H1 (cell line): ENCODE measurements around the gene GPC3. TPM values are rescaled to one million over a fixed set of nuclear protein-coding genes. Genes with fewer than 3 reads are reported as not detected.

ENCODE experiments used
- CTBP2 ChIP-seq: IDR thresholded peaks from 2 replicates; pipeline ENCODE4 v1.7.0; 2011; ENCODE audit warnings: borderline replicate concordance, mild to moderate bottlenecking, moderate library complexity, mixed read lengths, low read length; ENCODE audit not compliant: insufficient read depth, insufficient read length
- NANOG ChIP-seq: IDR thresholded peaks from 2 replicates; pipeline ENCODE4 v1.6.1; 2011; ENCODE audit warnings: low read length, low read depth, mild to moderate bottlenecking, inconsistent platforms; ENCODE audit not compliant: insufficient read depth, poor library complexity, severe bottlenecking
- SIX5 ChIP-seq: IDR thresholded peaks from 2 replicates; pipeline ENCODE4 v1.6.1; 2011; ENCODE audit warnings: mild to moderate bottlenecking, low read depth, low read length
- SRF ChIP-seq: IDR thresholded peaks from 2 replicates; pipeline ENCODE4 v1.6.1; 2011; ENCODE audit warnings: mild to moderate bottlenecking, low read depth, low read length, moderate library complexity
- polyA plus RNA-seq, 7 experiments: library from polyadenylated mRNA; depleted of rRNA in 3 of 7; stranded (reverse) in 5 of 7; unstranded in 2 of 7; fragments of >200 nt in 5 of 7; fragments of 200-250 nt in 2 of 7; gene quantifications; 1 replicate in 5 of 7; 2 replicates in 1 of 7; 4 replicates in 1 of 7; pipeline versions ENCODE4 v1.2.1 to v1.2.3, GENCODE V29; 2011 to 2013; ENCODE audit warnings: missing spikeins in 2 of 7, mixed read lengths in 2 of 7
- total RNA-seq: library from RNA; stranded (reverse); fragmentation: NEBNext Ultra II Directional; extraction: Animal tissue kit (Norgen Biotek cat#: 25700); gene quantifications from 2 replicates; pipeline ENCODE4 v1.2.1, GENCODE V29; 2021
- TF ChIP-seq, protein P1 (sequence below): IDR thresholded peaks from 2 replicates; pipeline ENCODE4 v1.6.1; 2011; ENCODE audit warnings: low read depth, mild to moderate bottlenecking, low read length; ENCODE audit not compliant: insufficient read depth

Gene GPC3
- total and polyA plus RNA-seq, 2 of the 8 experiments (the other 6 are each of a cell fraction or from before 2014, with no cell fraction given), result 64.8 to 71.9 TPM

DNA sequence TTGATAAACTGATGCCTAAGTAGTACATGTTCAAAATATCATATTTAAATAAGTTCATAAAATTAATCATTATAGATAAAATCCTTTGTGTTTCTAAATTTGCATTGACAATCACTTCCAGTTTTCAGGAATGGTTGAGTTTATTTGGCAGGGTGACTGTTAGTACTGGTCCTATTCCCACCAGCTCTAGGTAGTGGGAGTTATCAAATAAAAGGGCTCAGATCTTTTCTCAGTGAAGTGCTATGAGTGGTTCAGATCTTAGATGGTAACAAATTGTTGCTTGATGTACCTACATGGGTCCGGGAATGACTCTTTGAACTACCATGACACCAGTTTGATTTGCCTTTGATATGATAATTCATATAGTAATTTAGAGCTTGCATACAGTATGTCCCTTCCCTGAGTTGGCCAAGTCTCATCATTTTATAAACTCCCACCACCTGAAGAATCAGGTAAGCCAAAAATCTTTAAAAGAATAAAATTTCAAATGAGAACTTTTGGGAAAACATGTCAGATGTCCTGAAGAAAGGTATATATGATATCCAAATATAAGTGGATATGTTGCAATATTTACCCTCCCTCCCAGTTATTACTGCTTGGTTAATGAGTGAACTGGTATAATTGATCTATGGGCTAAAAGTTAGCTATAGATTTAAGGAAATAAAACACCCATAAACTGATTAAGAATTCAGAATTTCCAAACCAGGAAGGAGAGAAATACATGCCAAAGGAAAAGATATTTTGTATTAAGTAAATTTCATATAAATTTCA lies 28.6 kb downstream of the GPC3 start (continued):
- TF ChIP-seq NANOG, result no peak
- TF ChIP-seq, protein P1, sequence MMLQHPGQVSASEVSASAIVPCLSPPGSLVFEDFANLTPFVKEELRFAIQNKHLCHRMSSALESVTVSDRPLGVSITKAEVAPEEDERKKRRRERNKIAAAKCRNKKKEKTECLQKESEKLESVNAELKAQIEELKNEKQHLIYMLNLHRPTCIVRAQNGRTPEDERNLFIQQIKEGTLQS, result no peak
- no peak for TF ChIP-seq SRF
- no peak for TF ChIP-seq CTBP2
- no peak for TF ChIP-seq SIX5
- TF ChIP-seq, all 59 proteins: peak for 0
